Spinal cord (tissue), 10 donors: ENCODE measurements around the gene PPP1R15B. TPM values are rescaled to one million over a fixed set of nuclear protein-coding genes. Genes with fewer than 3 reads are reported as not detected.
"Not testable (repeated sequence)": the region's sequence is repeated elsewhere in the genome, so short reads cannot be mapped to it uniquely, and the experiment has no call there.

ENCODE experiments used
- DNase-seq, 6 donors: peaks; one replicate each; pipeline versions ENCODE4 v3.0.0 to v3.0.0-alpha.2; 2013 to 2015; ENCODE audit warnings: low spot score in 6 of 6, low read depth in 4 of 6
- H3K27ac ChIP-seq: one replicate; pipeline ENCODE4 v1.5.1; 2013; ENCODE audit warnings: low read depth, low read length, control low read depth
- H3K27me3 ChIP-seq: one replicate; pipeline ENCODE4 v1.6.1; 2013; ENCODE audit warnings: low read length; ENCODE audit not compliant: control insufficient read depth, insufficient read depth
- H3K36me3 ChIP-seq: one replicate; pipeline ENCODE4 v1.6.1; 2013; ENCODE audit warnings: low read length; ENCODE audit not compliant: control insufficient read depth, insufficient read depth
- H3K4me1 ChIP-seq: one replicate; pipeline ENCODE4 v1.6.1; 2013; ENCODE audit warnings: low read length; ENCODE audit not compliant: control insufficient read depth, insufficient read depth
- H3K4me3 ChIP-seq: one replicate; pipeline ENCODE4 v1.5.1; 2013; ENCODE audit warnings: low read depth, low read length, control low read depth
- H3K9me3 ChIP-seq: one replicate; pipeline ENCODE4 v1.6.1; 2013; ENCODE audit warnings: low read length; ENCODE audit not compliant: control insufficient read depth, insufficient read depth
- WGBS: methylation state at CpG from one replicate; pipeline ENCODE4 v1.1.5; 2013; ENCODE audit warnings: missing lambda C conversion rate; ENCODE audit not compliant: insufficient coverage; 5-methylcytosine and 5-hydroxymethylcytosine counted together
- polyA plus RNA-seq, 2 donors: library from polyadenylated mRNA; unstranded; fragments of 120-200 nt; gene quantifications; one replicate each; pipeline ENCODE4 v1.2.1, GENCODE V29; 2013; ENCODE audit not compliant: insufficient read length in 2 of 2
- total RNA-seq, 2 donors: library from RNA; depleted of rRNA in 1 of 2; stranded (reverse); fragments of 120-200 nt in 1 of 2; fragments of >200 nt in 1 of 2; gene quantifications; one replicate each; pipeline versions ENCODE4 v1.2.3 to v1.2.4, GENCODE V29; 2013 to 2014
- donor health status: healthy.

Gene PPP1R15B
- total and polyA plus RNA-seq, 4 donors, result 31.4 to 51.4 (median 36.0) TPM

GRCh38 chr1:204426035-204426436, 14.4 kb upstream of the PPP1R15B start:
- H3K4me1 ChIP-seq, result no peaks in the 10 kb centered on the region
- no peak overlapping the region for H3K4me3 ChIP-seq
- H3K27ac ChIP-seq, result no peak overlapping the region
- DNase-seq, result no peak
- 96% methylated on average over 5 of the region's 5 CpGs for WGBS
- H3K27me3 ChIP-seq, result no peaks in the 10 kb centered on the region
- H3K9me3 ChIP-seq, result no peaks in the 10 kb centered on the region
- H3K36me3 ChIP-seq, result peaks cover 60% of the 10 kb centered on the region

GRCh38 chr1:204424621-204425020, 13.0 kb upstream of the PPP1R15B start:
- Histone ChIP-seq H3K27me3 (no peaks in the 10 kb centered on the region), H3K27ac (no peak overlapping the region), H3K36me3 (peaks cover 50% of the 10 kb centered on the region), H3K4me3 (no peak overlapping the region), H3K4me1 (no peaks in the 10 kb centered on the region), H3K9me3 (no peaks in the 10 kb centered on the region)
- DNase-seq, result no peak
- WGBS, result 95% methylated on average over 7 of the region's 10 CpGs

GRCh38 chr1:204422061-204422705, 10.6 kb upstream of the PPP1R15B start:
- DNase-seq, H3K27me3 ChIP-seq, H3K4me1 ChIP-seq, H3K4me3 ChIP-seq, H3K9me3 ChIP-seq, H3K27ac ChIP-seq: not testable (repeated sequence)
- peaks cover 36% of the 10 kb centered on the region for H3K36me3 ChIP-seq
- WGBS, result 100% methylated on average over 3 of the region's 8 CpGs

- no CpG with 5 or more reads among the region's 1 CpG for WGBS
- Histone ChIP-seq H3K4me3 (no peak overlapping the region), H3K36me3 (peaks cover 34% of the 10 kb centered on the region), H3K4me1 (peaks cover 5% of the 10 kb centered on the region), H3K27ac (no peak overlapping the region), H3K27me3 (no peaks in the 10 kb centered on the region), H3K9me3 (no peaks in the 10 kb centered on the region)
- DNase-seq, result no peak
Measured at GRCh38 chr1:204421441-204421840, 9.8 kb upstream of the PPP1R15B start.

- no peaks in the 10 kb centered on the region for H3K27me3 ChIP-seq
- no peak for DNase-seq
- WGBS, result 68% methylated on average over 7 of the region's 7 CpGs
- H3K9me3 ChIP-seq, result no peaks in the 10 kb centered on the region
- no peak overlapping the region for H3K4me3 ChIP-seq
- H3K4me1 ChIP-seq, result peaks cover 5% of the 10 kb centered on the region
- peaks cover 26% of the 10 kb centered on the region for H3K36me3 ChIP-seq
- no peak overlapping the region for H3K27ac ChIP-seq
Measured at GRCh38 chr1:204420039-204421004, 8.7 kb upstream of the PPP1R15B start.

GRCh38 chr1:204419064-204419403, 7.4 kb upstream of the PPP1R15B start:
- Histone ChIP-seq H3K27me3 (no peaks in the 10 kb centered on the region), H3K9me3 (no peaks in the 10 kb centered on the region), H3K4me1 (peaks cover 5% of the 10 kb centered on the region), H3K36me3 (peaks cover 14% of the 10 kb centered on the region), H3K4me3 (no peak overlapping the region), H3K27ac (no peak overlapping the region)
- DNase-seq, result peak in 1 of 6 donors; percentile 12

- Histone ChIP-seq H3K4me3 (no peak overlapping the region), H3K27ac (no peak overlapping the region), H3K27me3 (no peaks in the 10 kb centered on the region), H3K4me1 (peaks cover 5% of the 10 kb centered on the region), H3K9me3 (no peaks in the 10 kb centered on the region), H3K36me3 (peaks cover 8% of the 10 kb centered on the region)
- 85% methylated on average over 9 of the region's 10 CpGs for WGBS
- no peak for DNase-seq
Measured at GRCh38 chr1:204418174-204419063, 6.8 kb upstream of the PPP1R15B start.

- no peaks in the 10 kb centered on the region for H3K27me3 ChIP-seq
- H3K36me3 ChIP-seq, result peaks cover 2% of the 10 kb centered on the region
- H3K4me1 ChIP-seq, result peaks cover 8% of the 10 kb centered on the region
- WGBS, result 81% methylated on average over 7 of the region's 10 CpGs
- peak in 1 of 6 donors; percentile 40 for DNase-seq
- H3K27ac ChIP-seq, result peak overlapping the region; percentile 45
- no peaks in the 10 kb centered on the region for H3K9me3 ChIP-seq
- H3K4me3 ChIP-seq, result no peak overlapping the region
Measured at GRCh38 chr1:204417074-204417997, 5.7 kb upstream of the PPP1R15B start.
